ENCODE data around the gene COL5A3. TPM values are rescaled to one million over a fixed set of nuclear protein-coding genes. Genes with fewer than 3 reads are reported as not detected.

COL5A3 gene
- total and polyA plus RNA-seq, 2 experiments from 2014 or later: 1.0 to 1.2 TPM

DNA sequence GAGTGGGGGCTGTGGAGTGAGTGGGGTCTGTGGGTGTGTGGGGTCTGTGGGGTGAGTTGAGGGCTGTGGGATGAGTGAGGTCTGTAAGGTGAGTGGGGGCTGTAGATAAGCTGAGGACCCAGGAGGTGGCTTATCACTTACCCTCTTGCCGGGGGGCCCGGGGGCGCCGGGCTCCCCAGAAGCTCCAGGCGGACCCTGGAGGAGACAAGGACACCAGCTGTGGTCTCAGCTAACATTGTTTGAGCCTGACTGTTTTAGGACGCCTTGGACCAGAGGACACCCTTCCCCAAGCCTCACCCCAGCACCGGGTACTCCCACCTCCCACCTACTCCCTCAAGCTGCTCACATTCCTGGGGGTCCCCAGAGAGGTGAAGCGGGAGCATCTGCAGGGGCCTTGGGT, 39.8 kb downstream of the COL5A3 start:
- Mint-ChIP-seq H3K4me1 (peaks cover 8% of the 10 kb centered on the region), H3K9me3 (no peaks in the 10 kb centered on the region; the same call in 1 of the 3 replicates), H3K27me3 (ENCODE audit: insufficient read depth, low read depth, poor library complexity) (peaks cover 16% of the 10 kb centered on the region), H3K4me3 (no peak overlapping the region), H3K36me3 (ENCODE audit: low read depth) (no peaks in the 10 kb centered on the region; the same call in 2 of the 3 replicates), H3K27ac (no peak overlapping the region)
- Histone ChIP-seq H3K4me1 (ENCODE audit: insufficient read depth) (peaks cover 10% of the 10 kb centered on the region; the same call in 1 of the 2 replicates), H3K27ac (ENCODE audit: low read depth) (no peak overlapping the region), H2AFZ (no peak overlapping the region), H4K20me1 (replicated peaks; ENCODE audit: insufficient read depth) (no peaks in the 10 kb centered on the region), H3K4me2 (no peak overlapping the region), H3K9me2 (ENCODE audit: insufficient read depth) (no peaks in the 10 kb centered on the region), H3K36me3 (ENCODE audit: insufficient read depth) (no peaks in the 10 kb centered on the region), H3K27me3 (ENCODE audit: insufficient read depth) (peaks cover 14% of the 10 kb centered on the region), H3K4me3 (no peak overlapping the region), H3K79me2 (replicated peaks; ENCODE audit: insufficient read depth) (no peaks in the 10 kb centered on the region), H3F3A (replicated peaks; ENCODE audit: low read depth) (no peaks in the 10 kb centered on the region)
- TF ChIP-seq, protein P1, sequence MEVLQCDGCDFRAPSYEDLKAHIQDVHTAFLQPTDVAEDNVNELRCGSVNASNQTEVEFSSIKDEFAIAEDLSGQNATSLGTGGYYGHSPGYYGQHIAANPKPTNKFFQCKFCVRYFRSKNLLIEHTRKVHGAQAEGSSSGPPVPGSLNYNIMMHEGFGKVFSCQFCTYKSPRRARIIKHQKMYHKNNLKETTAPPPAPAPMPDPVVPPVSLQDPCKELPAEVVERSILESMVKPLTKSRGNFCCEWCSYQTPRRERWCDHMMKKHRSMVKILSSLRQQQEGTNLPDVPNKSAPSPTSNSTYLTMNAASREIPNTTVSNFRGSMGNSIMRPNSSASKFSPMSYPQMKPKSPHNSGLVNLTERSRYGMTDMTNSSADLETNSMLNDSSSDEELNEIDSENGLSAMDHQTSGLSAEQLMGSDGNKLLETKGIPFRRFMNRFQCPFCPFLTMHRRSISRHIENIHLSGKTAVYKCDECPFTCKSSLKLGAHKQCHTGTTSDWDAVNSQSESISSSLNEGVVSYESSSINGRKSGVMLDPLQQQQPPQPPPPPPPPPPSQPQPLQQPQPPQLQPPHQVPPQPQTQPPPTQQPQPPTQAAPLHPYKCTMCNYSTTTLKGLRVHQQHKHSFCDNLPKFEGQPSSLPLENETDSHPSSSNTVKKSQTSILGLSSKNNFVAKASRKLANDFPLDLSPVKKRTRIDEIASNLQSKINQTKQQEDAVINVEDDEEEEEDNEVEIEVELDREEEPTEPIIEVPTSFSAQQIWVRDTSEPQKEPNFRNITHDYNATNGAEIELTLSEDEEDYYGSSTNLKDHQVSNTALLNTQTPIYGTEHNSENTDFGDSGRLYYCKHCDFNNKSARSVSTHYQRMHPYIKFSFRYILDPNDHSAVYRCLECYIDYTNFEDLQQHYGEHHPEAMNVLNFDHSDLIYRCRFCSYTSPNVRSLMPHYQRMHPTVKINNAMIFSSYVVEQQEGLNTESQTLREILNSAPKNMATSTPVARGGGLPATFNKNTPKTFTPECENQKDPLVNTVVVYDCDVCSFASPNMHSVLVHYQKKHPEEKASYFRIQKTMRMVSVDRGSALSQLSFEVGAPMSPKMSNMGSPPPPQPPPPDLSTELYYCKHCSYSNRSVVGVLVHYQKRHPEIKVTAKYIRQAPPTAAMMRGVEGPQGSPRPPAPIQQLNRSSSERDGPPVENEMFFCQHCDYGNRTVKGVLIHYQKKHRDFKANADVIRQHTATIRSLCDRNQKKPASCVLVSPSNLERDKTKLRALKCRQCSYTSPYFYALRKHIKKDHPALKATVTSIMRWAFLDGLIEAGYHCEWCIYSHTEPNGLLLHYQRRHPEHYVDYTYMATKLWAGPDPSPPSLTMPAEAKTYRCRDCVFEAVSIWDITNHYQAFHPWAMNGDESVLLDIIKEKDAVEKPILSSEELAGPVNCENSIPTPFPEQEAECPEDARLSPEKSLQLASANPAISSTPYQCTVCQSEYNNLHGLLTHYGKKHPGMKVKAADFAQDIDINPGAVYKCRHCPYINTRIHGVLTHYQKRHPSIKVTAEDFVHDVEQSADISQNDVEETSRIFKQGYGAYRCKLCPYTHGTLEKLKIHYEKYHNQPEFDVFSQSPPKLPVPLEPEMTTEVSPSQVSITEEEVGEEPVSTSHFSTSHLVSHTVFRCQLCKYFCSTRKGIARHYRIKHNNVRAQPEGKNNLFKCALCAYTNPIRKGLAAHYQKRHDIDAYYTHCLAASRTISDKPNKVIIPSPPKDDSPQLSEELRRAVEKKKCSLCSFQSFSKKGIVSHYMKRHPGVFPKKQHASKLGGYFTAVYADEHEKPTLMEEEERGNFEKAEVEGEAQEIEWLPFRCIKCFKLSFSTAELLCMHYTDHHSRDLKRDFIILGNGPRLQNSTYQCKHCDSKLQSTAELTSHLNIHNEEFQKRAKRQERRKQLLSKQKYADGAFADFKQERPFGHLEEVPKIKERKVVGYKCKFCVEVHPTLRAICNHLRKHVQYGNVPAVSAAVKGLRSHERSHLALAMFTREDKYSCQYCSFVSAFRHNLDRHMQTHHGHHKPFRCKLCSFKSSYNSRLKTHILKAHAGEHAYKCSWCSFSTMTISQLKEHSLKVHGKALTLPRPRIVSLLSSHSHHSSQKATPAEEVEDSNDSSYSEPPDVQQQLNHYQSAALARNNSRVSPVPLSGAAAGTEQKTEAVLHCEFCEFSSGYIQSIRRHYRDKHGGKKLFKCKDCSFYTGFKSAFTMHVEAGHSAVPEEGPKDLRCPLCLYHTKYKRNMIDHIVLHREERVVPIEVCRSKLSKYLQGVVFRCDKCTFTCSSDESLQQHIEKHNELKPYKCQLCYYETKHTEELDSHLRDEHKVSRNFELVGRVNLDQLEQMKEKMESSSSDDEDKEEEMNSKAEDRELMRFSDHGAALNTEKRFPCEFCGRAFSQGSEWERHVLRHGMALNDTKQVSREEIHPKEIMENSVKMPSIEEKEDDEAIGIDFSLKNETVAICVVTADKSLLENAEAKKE (CRISPR knock-in tag; IDR thresholded peaks at IDR 0.05): no peak
- TF ChIP-seq CREB1 (CRISPR knock-in tag; IDR thresholded peaks at IDR 0.05; ENCODE audit: low read depth): no peak
- TF ChIP-seq NANOG (IDR thresholded peaks at IDR 0.05; ENCODE audit: borderline replicate concordance): no peak
- TF ChIP-seq POLR2AphosphoS5 (IDR thresholded peaks at IDR 0.05; ENCODE audit: low read depth): no peak
- TF ChIP-seq ZNF114 (CRISPR knock-in tag; IDR thresholded peaks at IDR 0.05): no peak
- TF ChIP-seq EZH2 (IDR thresholded peaks at IDR 0.05; ENCODE audit: low read depth, unreplicated experiment): no peak
- TF ChIP-seq JUNB (IDR thresholded peaks at IDR 0.05; ENCODE audit: unreplicated experiment): no peak
- TF ChIP-seq ZNF331 (CRISPR knock-in tag; IDR thresholded peaks at IDR 0.05; ENCODE audit: low read depth): no peak
- DNase-seq (ENCODE audit: low spot score) (no peak), ATAC-seq (no peak)
